HG03060 (cell line): Measurements from ENCODE around the gene C2orf72.
"Not testable (repeated sequence)": the region's sequence is repeated elsewhere in the genome, so short reads cannot be mapped to it uniquely, and the experiment has no call there.

Source experiments
- ATAC-seq: cut with Tn5 transposase; IDR thresholded peaks from one replicate; pipeline ENCODE4 v1.9.1; 2021; ENCODE audit warnings: low read depth, moderate number of reproducible peaks; ENCODE audit not compliant: unreplicated experiment

The C2orf72 gene

DNA sequence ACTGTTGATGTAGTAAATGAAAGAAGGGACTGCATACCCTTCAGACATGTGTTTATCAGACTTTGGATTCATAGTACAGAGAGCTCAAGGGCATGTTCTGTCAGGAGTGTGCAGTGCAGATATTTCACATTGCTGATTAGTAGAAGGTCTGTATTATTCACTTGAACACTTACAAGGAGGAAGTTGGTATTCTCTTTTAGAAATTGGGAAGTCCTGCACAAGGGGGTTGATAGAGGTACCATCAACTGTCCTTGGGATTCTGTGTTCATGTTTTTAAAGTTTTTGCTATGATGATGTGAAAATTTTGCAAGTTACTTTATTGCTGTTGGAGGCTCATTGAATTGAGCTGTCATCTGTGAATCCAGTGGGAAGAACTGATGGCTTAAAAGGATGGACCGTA, 26.0 kb downstream of the C2orf72 start:
- ATAC-seq: no peak

DNA sequence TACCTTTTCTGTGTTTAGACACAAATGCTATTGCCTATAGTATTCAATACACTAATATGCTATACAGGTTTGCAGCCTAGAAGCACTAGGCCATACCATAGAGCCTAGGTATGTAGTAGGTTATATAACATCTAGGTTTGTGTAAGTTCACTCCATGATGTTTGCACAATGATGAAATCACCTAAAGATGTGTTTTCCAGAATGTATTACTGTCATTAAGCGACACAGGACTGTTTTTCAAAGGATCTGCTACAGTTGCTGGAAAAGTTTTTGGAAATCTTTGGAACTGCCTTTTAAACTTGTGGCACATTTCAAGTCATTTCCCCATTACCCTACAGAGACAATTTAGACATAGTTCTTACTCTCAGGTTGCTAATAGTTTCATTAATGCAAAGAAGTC, 28.6 kb downstream of the C2orf72 start:
- ATAC-seq: no peak

DNA sequence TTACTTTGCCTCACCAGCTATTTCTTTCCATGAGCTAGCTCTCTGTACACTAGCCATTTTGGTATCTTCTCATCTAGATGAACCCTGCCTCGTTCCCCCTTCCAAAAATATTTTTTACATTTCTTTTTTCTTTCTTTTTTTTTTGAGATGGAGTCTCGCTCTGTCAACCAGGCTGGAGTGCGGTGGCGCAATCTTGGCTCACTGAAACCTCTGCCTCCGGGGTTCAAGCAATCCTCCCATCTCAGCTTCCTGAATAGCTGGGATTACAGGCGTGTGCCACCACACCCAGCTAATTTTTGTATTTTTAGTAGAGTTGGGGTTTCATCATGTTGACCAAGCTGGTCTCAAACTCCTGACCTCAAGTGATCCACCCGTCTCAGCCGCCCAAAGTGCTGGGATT, 30.2 kb downstream of the C2orf72 start:
- ATAC-seq: not testable (repeated sequence)

DNA sequence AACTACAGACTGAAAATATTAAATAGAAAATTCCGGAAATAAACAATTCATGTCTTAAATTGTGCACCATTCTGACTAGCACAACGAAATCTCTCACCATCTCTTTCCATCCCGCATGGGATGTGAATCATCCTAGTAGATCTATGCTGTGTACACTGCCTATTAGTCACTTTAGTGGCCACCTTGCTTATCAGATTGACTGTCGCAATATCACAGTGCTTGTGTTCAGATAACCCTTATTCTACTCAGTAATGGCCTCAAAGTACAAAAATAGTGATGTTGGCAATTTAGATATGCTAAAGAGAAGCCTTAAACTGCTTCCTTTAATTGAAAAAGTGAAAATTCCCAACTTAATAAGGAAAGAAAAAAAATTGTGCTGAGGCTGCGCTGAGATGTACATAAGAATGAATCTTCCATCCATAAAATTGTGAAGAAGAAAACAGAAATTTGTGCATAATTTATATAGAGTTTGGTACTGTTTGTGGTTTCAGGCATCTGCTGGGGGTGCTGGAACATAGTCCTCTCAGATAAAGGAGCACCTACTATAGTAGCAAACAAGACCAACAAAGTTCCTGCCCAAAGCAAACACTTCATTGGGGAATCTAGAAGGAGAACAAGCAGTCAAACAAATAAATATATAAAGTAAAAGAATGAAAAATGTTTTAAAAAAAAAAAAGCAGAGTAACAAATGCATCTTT, 31.4 kb downstream of the C2orf72 start:
- ATAC-seq: no peak

DNA sequence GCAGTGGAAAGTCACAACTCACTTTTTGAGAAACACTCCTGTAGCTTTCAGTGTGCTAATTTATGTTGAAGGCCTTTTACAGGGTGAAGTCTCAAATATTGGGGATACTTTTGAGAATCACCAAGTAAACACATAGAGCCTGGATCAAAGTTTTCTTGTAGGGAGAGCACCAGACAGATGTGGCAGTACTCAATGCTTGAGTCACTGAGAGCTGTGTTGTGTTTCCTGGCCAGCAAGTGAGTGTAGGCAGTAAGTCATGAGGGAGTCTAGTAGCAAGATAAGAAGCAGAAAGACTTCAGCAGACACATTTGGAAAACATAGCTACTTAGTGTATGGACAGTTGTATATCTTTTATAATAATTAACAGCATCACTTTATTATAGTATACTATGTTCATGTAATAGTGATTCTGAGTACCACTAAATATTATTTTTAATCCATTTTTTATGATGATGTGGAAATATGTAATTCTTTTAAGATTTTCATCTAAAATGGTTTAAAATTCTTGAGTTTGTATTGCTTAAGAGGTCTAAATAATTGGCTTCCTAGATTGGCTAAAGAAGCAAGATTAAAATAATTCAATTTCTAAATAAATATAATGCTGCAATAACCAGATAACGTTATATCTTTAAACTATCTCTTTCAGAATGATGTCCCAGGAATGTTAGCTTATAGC, 32.2 kb downstream of the C2orf72 start:
- no peak for ATAC-seq

DNA sequence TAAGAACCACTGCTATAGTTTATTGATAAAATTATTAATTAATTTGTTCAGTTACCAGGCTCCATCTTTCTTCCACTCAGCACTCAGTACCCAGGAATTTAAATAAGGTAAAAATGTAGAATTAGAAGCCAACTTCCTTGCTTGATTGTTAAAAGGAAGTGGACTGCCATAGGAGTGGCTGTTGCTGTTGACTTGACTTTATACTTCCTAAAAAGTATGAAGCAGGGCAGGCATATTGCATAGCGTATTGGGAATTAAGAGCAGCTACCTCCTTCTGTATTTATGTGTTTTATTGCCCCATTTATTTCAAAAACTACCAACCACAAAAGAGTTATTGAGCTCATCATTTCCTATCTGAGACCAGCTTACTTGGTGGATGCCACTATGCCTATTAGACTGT, 47.2 kb downstream of the C2orf72 start:
- no peak for ATAC-seq

DNA sequence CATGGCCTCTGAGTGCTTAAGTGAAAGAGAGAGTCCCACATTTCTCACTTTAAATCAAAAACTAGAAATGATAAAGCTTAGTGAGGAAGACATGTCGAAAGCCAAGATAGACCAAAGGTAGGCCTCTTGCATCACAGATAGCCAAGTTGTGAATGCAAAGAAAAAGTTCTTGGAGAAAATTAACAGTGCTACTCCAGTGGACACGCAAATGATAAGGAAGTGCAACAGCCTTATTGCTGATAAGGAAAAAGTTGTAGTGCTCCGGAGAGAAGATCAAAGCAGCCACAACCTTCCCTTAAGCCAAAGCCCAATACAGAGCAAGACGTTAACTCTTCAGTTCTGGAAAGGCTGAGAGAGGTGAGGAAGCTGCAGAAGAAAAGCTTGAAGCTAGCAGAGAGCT, 51.4 kb downstream of the C2orf72 start:
- no peak for ATAC-seq

DNA sequence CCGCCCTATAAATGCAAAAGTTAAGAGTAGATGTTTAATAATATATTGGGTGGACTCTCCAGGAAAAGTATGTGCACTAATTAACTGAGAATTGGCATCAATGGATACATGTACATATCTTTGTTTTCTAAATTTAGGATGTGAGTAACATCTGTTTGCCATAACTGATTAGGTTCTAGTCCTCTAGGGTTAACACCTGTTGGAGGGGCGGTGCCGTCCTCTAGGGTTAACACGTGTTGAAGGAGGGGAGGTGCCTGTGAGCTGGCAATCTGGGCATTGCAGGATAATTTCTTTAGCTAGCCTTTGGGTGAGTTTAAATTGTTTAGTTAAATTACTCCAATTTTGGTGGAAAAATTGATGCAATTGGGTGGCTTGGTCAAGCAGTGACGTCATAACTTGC, 56.6 kb downstream of the C2orf72 start:
- ATAC-seq: no peak

DNA sequence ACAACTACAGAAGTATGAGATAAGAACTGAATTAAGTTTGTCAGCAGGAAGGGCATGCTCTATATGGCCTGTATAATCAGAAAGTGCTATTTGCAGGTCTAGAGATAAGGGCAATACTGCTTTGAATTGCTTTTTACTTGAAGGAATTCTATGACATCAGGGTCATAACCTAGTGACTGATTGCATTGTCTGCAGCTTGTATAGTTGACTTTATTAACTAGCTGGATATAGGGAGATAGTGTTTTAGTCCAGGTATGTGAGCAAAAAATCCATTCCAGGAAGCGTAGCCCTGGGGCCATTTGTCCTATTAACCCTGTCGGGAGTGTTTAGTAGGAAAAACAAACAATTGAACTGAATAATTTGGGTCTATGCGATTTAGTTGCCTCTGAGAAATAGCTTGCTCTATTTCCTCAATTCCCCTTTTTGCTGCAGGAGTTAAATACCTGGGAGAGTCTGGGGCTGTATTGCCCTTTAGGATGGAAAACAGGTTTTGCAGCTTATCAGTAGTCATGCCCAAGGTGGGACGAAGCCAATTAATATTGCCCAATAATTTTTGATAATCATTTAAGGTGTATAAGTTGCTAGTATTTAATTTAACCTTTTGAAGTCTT, 57.5 kb downstream of the C2orf72 start:
- no peak for ATAC-seq
